GM19035 (cell line): ENCODE results near the gene RBCK1.
"Not testable (repeated sequence)": the region's sequence is repeated elsewhere in the genome, so short reads cannot be mapped to it uniquely, and the experiment has no call there.

Experiments
- ATAC-seq: cut with Tn5 transposase; IDR thresholded peaks from one replicate; pipeline ENCODE4 v1.9.1; 2021; ENCODE audit not compliant: unreplicated experiment

RBCK1 gene

GRCh38 chr20:467755-468154 lies 59.7 kb downstream of the RBCK1 start:
- ATAC-seq: no peak

DNA sequence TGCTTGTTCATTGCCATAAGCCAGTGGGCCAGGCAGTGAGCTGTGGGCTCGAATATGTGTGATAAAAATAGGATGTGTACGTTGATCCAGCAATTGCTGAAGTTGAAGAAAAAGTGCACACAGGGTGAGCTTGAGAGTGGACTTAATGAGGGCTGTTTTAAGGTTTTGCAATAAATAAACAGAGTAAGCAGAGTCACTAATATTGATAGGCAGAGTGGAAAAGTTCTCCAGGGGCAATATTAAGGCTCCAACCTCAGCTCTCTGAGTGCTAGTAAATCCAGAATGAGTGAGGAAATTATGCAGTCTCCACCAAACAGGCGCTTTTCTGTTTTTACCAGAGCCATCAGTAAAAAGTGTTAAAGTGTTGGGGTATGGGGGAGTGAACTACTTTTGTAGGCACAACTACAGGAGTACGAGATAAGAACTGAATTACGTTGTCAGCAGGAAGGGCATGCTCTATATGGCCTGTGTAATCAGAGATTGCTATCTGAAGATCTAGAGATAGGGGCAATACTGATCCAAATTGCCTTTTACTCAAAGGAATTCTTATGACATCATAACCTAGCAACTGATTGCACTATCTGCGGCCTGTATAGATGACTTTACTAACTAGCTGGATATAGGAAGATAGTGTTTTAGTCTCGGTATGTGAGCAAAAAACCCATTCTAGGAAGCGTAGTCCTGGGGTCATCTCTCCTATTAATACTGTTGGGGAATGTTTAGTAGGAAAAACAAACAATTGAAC lies 61.8 kb downstream of the RBCK1 start:
- no peak for ATAC-seq

DNA sequence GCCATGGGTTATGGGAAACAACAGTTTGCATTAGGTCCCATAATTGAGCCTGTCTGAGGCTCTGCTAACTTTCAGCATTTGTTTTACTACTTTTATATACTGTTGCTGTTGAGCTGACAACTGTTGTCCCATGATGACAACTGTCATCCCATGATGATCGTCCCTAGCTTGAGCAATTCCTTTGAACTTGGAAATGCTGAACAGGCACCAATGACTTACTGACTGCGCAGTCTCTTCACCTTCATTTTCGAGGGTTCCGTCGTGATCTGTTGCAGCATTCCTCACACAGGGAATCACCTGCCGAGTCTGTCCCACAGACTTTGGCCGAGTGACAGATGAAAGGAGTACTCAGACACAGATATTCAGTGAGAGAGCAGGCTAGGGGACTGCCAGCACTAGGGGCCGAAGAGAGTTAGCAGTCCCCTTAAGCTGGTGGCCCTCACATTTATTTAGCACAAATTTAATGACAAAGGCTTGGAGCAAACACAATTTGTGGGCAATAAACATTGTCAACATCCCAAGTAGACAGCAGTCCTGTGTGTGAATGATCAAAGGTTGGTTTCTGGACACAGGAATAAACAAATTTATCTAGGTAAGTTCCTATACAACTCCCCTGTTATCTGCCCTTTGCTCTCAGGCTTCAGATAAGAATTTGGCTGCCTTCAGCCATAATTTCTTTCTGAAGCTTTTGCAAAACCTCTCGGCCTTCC lies 64.2 kb downstream of the RBCK1 start:
- ATAC-seq: no peak

GRCh38 chr20:472889-473292 lies 64.8 kb downstream of the RBCK1 start:
- no peak for ATAC-seq

DNA sequence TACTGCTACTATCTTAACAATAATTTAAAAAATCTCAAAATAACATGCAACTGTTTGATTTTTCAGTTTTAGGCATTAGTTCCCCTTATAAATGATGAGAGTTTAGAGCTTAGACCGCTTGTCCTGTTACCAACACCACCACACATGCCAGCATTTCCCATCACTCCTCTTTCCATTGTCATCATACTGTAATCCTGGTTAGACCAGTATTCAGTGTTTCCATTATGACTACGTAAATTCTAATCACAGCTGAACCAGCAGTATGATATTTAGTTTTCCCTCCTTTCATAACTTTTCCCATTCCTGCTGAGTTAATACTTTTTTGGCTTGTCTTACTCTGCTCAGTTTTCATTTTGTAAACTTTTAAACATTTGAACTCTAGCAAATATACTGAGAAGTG lies 66.5 kb downstream of the RBCK1 start:
- ATAC-seq: no peak

GRCh38 chr20:475463-476357 lies 67.6 kb downstream of the RBCK1 start:
- no peak for ATAC-seq

DNA sequence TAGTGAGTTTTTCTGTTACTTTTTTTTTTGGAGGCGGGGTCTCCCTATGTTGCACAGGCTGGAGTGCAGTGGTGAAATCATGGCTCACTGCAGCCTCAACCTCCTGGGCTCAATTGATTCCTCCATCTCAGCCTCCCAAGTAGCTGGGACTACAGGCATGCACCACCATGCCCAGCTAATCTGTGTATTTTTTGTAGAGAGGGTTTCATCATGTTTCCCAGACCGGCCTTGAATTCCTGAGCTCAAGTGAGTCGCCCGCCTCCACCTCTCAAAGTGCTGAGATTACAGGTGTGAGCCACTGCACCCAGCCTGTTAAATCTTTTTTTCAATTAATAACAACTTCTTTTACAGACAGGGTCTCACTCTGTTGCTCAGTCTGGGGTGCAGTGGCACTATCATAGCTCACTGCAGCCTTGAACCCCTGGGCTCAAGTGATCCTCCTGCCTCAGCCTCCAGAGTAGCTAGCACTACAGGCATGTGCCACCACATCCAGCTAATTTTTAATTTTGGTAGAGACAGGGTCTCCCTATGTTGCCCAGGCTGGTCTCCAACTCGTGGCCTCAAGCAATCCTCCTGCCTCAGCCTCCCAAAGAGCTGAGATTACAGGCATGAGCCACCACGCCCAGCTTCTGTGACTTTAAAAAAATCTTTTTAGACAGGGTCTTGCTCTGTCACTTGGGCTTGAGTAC lies 68.6 kb downstream of the RBCK1 start:
- not testable (repeated sequence) for ATAC-seq

DNA sequence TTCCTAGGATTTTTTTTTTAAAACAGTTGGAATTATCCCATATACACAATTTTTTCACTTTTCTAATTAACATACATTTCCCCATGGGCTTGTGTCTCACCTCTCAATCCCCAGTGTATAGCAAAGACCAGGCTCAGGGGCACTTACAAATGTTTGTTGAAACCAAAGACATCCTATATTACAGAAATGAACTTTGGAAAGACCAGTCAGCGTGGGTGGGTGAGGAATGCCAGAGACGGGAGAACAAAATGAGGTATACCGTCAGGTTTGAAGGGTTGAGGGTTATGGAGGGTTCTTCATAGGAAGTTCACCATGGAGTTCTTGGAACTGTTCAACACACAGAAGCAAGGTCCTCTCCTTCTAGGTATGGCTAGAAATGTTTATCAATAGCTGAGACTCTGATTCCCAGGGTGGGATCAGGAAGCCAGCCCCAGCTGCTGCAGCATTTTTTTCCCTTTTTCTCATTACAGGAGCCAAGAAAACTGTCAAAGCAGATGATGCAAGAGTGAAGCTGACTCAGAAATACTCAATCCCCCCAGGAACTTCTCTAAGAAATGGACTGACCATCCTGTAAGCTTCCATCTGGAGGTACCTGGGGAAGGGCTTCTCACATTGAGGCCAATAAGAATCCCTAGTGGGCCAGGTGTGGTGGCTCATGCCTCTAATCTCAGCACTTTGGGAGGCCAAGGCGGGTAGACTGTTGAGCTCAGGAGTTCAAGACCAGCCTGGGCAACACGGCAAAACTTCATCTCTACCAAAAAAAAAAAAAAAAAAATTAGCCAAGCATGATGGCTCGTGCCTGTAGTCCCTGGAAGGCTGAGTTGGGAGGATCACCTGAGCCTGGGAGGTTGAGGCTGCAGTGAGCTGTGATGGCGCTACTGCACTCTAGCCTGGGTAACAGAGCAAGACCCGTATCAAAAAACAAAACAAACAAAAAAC lies 70.2 kb downstream of the RBCK1 start:
- ATAC-seq: no peak

GRCh38 chr20:478949-479429 lies 70.9 kb downstream of the RBCK1 start:
- ATAC-seq: no peak

DNA sequence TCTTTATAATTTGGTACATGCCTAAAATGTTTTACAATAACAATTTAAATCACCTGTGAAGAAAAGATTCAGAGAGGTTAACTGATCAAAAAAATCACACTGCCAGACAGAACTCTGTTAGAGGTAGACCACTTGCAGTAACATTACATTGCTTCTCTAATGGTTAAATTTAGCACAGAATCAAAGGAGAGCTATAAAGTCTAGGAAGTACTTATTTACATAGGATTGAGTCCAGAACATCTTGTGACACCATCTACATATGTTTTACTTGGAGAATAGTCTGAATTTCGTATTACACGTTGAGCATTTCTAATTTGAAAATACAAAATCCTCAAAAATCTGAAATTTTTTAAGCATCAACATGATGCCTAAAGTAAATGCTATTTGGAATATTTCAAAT lies 71.4 kb downstream of the RBCK1 start:
- ATAC-seq: no peak

- ATAC-seq: no peak
Measured at GRCh38 chr20:480044-480443, 71.9 kb downstream of the RBCK1 start.

- ATAC-seq: no peak
Measured at GRCh38 chr20:481167-481566, 73.1 kb downstream of the RBCK1 start.
